CD4-positive, alpha-beta T cell treated with Interleukin-17A for 4 hours (primary cell): ENCODE data around the gene PRKAA2.

Experiments used
- DNase-seq: peaks from one replicate; pipeline ENCODE4 v3.0.0-alpha.2; 2020; ENCODE audit warnings: mixed read lengths

The PRKAA2 gene

GRCh38 chr1:56726706-56727105 is 81.6 kb downstream of the PRKAA2 start:
- no peak for DNase-seq

GRCh38 chr1:56728964-56729363 is 83.8 kb downstream of the PRKAA2 start:
- DNase-seq = no peak

- DNase-seq = no peak
Observed at GRCh38 chr1:56745231-56745630, 100.1 kb downstream of the PRKAA2 start.

DNA sequence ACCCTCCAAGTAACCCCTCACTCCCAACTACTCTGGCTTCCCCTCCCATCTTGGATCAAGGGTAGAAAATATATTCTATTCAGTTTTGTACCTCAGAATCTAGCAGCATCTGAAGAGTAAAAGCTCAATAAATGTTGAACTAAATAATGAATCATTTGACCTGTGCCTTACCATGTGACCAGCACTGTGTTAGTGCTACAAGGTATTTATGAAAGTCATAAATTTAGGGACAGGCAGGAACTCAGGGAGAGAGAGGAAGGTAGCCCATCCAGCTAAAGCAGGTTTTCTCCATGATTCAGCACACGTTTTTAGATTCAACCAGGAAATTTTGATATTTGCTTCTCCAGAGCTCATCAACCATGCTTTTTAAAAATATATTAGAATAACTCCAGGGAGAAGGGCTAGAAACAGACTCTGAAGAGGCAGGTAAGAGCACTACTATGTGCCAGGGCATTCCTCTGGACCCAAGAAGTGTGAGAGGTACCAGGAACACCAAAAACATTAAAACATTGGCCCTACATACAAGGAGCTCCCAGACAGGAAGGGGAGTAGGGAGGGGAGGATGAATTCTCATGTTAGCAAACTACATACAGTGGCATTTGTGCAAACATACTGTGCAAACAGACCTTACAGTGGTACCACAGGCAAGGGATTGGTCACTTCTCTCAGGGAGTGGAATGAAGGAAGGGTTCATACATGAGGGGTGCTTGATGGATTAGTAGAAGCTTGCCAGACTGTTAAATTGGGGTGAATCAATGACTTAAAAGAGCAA is 109.8 kb downstream of the PRKAA2 start:
- DNase-seq = no peak

DNA sequence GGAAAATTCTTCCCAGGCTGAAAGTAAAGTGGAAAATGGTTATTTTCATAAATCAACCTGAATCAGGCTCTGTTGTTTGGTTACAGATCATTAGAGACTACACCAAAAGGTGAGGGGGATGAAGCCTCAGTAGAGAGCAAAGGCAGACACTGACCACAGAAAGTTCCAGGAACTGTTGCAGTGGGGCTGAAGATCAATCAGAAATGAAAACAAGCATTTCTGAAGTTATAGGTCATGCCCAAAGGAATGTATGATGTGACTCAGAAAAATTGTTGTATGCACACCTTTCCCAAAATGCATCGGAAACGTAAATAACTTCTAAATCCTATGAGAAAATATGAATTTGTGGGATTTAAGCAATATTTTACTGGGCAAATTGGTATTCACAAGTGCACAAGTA is 110.8 kb downstream of the PRKAA2 start:
- no peak for DNase-seq

GRCh38 chr1:56758135-56758534 is 113.0 kb downstream of the PRKAA2 start:
- DNase-seq = no peak

GRCh38 chr1:56758794-56759193 is 113.7 kb downstream of the PRKAA2 start:
- no peak for DNase-seq
